SK-N-SH (cell line): ENCODE data around the gene METTL15. TPM values are rescaled to one million over a fixed set of nuclear protein-coding genes. Genes with fewer than 3 reads are reported as not detected.

Experiments
- CTCF ChIA-PET: fragments of 300-600, 350-600 bp; formaldehyde crosslinking; extraction: SDS; loops from one replicate; lab custom pipeline; 2021; lab: Yijun Ruan, JAX
- POLR2A ChIA-PET: fragments of 350-600 bp; sonication (Branson Sonifier 250); formaldehyde crosslinking; extraction: SDS; loops from one replicate; lab custom pipeline; 2020; ENCODE audit warnings: antibody characterized with exemption, inconsistent platforms; lab: Yijun Ruan, JAX
- DNase-seq: peaks from one replicate; pipeline ENCODE4 v3.0.0; 2012
- H2AFZ ChIP-seq: fragments of 200-600 bp; sonication (generic); 2 replicates; pipeline ENCODE4 v1.8.1; 2016; ENCODE audit warnings: antibody characterized with exemption, mild to moderate bottlenecking, low read depth
- H3F3A ChIP-seq: fragments of 200-600 bp; sonication (generic); replicated peaks from 2 replicates; pipeline ENCODE3; 2016; ENCODE audit warnings: antibody characterized with exemption, mild to moderate bottlenecking; ENCODE audit not compliant: insufficient read depth
- H3K27ac ChIP-seq, 2 experiments: fragments of 200-500 bp in 1 of 2; fragments of 200-600 bp in 1 of 2; sonication (Bioruptor generic) in 1 of 2; sonication (generic), shearing (Covaris generic) in 1 of 2; 2 replicates each; pipeline versions ENCODE4 v1.5.1 to v1.6.1; 2014 to 2016; ENCODE audit warnings: low read depth in 2 of 2, inconsistent platforms in 1 of 2, low read length in 1 of 2, mild to moderate bottlenecking in 1 of 2, mixed read lengths in 1 of 2
- H3K27me3 ChIP-seq: fragments of 200-600 bp; sonication (generic), shearing (Covaris generic); 2 replicates; pipeline ENCODE4 v1.6.1; 2016; ENCODE audit warnings: mixed run types; ENCODE audit not compliant: insufficient read depth
- H3K36me3 ChIP-seq, 2 experiments: fragments of 200-500 bp in 1 of 2; fragments of 200-600 bp in 1 of 2; sonication (Bioruptor generic) in 1 of 2; sonication (generic) in 1 of 2; replicated peaks in 1 of 2; 2 replicates each; pipeline versions ENCODE3 to v1.5.1; 2014 to 2016; ENCODE audit warnings: low read length in 1 of 2, mild to moderate bottlenecking in 1 of 2; ENCODE audit not compliant: insufficient read depth in 2 of 2, control insufficient read depth in 1 of 2
- H3K4me1 ChIP-seq, 2 experiments: fragments of 200-500 bp in 1 of 2; fragments of 200-600 bp in 1 of 2; sonication (Bioruptor generic) in 1 of 2; sonication (generic), shearing (Covaris generic) in 1 of 2; 2 replicates each; pipeline versions ENCODE4 v1.5.1 to v1.6.1; 2014 to 2016; ENCODE audit warnings: low read depth in 1 of 2, low read length in 1 of 2, mixed run types in 1 of 2; ENCODE audit not compliant: insufficient read depth in 2 of 2, control insufficient read depth in 1 of 2
- H3K4me2 ChIP-seq: fragments of 200-600 bp; sonication (generic), shearing (Covaris generic); 2 replicates; pipeline ENCODE4 v1.6.1; 2017; ENCODE audit warnings: mixed run types
- H3K4me3 ChIP-seq, 2 experiments: fragments of 200-500 bp in 1 of 2; fragments of 200-600 bp in 1 of 2; sonication (Bioruptor generic) in 1 of 2; sonication (generic), shearing (Covaris generic) in 1 of 2; 2 replicates each; pipeline versions ENCODE4 v1.5.1 to v1.8.1; 2014 to 2016; ENCODE audit warnings: low read depth in 2 of 2, inconsistent platforms in 1 of 2, low read length in 1 of 2, mild to moderate bottlenecking in 1 of 2, mixed read lengths in 1 of 2, moderate library complexity in 1 of 2
- H3K79me2 ChIP-seq: fragments of 200-600 bp; sonication (generic); 2 replicates; pipeline ENCODE4 v1.8.1; 2017; ENCODE audit warnings: mild to moderate bottlenecking; ENCODE audit not compliant: insufficient read depth
- H3K9ac ChIP-seq: fragments of 200-600 bp; sonication (generic); 2 replicates; pipeline ENCODE4 v1.6.1; 2017; ENCODE audit warnings: mixed run types
- H3K9me2 ChIP-seq: fragments of 200-600 bp; sonication (generic); 2 replicates; pipeline ENCODE4 v1.6.1; 2017; ENCODE audit warnings: mixed run types
- H3K9me3 ChIP-seq: fragments of 200-600 bp; sonication (generic); 2 replicates; pipeline ENCODE4 v1.6.1; 2017; ENCODE audit warnings: mixed run types, mild to moderate bottlenecking, moderate library complexity
- H4K20me1 ChIP-seq: fragments of 200-600 bp; sonication (generic); 2 replicates; pipeline ENCODE4 v1.6.1; 2017; ENCODE audit warnings: mild to moderate bottlenecking, mixed run types; ENCODE audit not compliant: insufficient read depth
- CHD2 ChIP-seq: fragments of 150-350 bp; IDR thresholded peaks from 2 replicates; pipeline ENCODE4 v1.6.1; 2018; ENCODE audit warnings: low read length; ENCODE audit not compliant: partially characterized antibody
- EP300 ChIP-seq, 2 experiments: IDR thresholded peaks; 2 replicates each; pipeline versions ENCODE4 v1.4.0 to v1.6.1; 2012; ENCODE audit warnings: borderline replicate concordance in 1 of 2, low read depth in 1 of 2, low read length in 1 of 2
- EZH2phosphoT487 ChIP-seq: fragments of 200-600 bp; sonication (generic); IDR thresholded peaks from 2 replicates; pipeline ENCODE4 v1.6.1; 2017; ENCODE audit warnings: low read depth, mixed run types, mild to moderate bottlenecking, antibody characterized with exemption, moderate library complexity, borderline replicate concordance
- FOSL2 ChIP-seq: IDR thresholded peaks from 2 replicates; pipeline ENCODE4 v1.4.0; 2012; ENCODE audit warnings: low read depth, mild to moderate bottlenecking, moderate library complexity, borderline replicate concordance
- FOXJ3 ChIP-seq: sonication (generic); formaldehyde crosslinking; IDR thresholded peaks from 2 replicates; pipeline ENCODE4 v1.5.1; 2020; ENCODE audit warnings: mild to moderate bottlenecking, missing genetic modification reagents
- GABPA ChIP-seq: IDR thresholded peaks from 2 replicates; pipeline ENCODE4 v1.4.0; 2012; ENCODE audit warnings: low read depth, mild to moderate bottlenecking
- JUND ChIP-seq: IDR thresholded peaks from 2 replicates; pipeline ENCODE4 v1.4.0; 2012
- MEF2A ChIP-seq: IDR thresholded peaks from 2 replicates; pipeline ENCODE4 v1.4.0; 2012; ENCODE audit warnings: low read depth, borderline replicate concordance
- NRF1 ChIP-seq: IDR thresholded peaks from 2 replicates; pipeline ENCODE4 v1.6.1; 2012; ENCODE audit warnings: low read depth, mild to moderate bottlenecking, low read length
- POLR2AphosphoS5 ChIP-seq: IDR thresholded peaks from 2 replicates; pipeline ENCODE4 v1.6.1; 2012; ENCODE audit warnings: low read depth, low read length
- RCOR1 ChIP-seq: fragments of 150-350 bp; IDR thresholded peaks from 2 replicates; pipeline ENCODE4 v1.6.1; 2017; ENCODE audit warnings: antibody characterized with exemption, low read length
- RFX5 ChIP-seq: IDR thresholded peaks from 2 replicates; pipeline ENCODE4 v1.6.1; 2012; ENCODE audit warnings: mild to moderate bottlenecking, improper control_type of control experiment, low read length
- RXRA ChIP-seq: IDR thresholded peaks from 2 replicates; pipeline ENCODE4 v1.4.0; 2012; ENCODE audit warnings: low read depth, mild to moderate bottlenecking, borderline replicate concordance
- SIN3A ChIP-seq: IDR thresholded peaks from 2 replicates; pipeline ENCODE4 v1.6.1; 2012; ENCODE audit warnings: low read depth, mild to moderate bottlenecking, low read length, moderate library complexity, borderline replicate concordance
- SMC3 ChIP-seq: IDR thresholded peaks from 2 replicates; pipeline ENCODE4 v1.6.1; 2012; ENCODE audit warnings: low read depth, low read length, improper control_type of control experiment
- TAF1 ChIP-seq: IDR thresholded peaks from 2 replicates; pipeline ENCODE4 v1.6.1; 2012; ENCODE audit warnings: low read depth, mild to moderate bottlenecking, low read length, moderate library complexity, borderline replicate concordance
- TCF12 ChIP-seq: IDR thresholded peaks from 2 replicates; pipeline ENCODE4 v1.4.0; 2012
- WGBS: methylation state at CpG from one replicate; pipeline ENCODE4 v1.1.6; 2017; ENCODE audit warnings: low lambda C conversion rate; 5-methylcytosine and 5-hydroxymethylcytosine counted together
- polyA plus RNA-seq, 3 experiments: library from polyadenylated mRNA; depleted of rRNA; stranded (reverse); fragments of >200 nt; gene quantifications; 2 replicates each; pipeline ENCODE4 v1.2.3, GENCODE V29; 2012
- TF ChIP-seq, protein P1 (sequence below): IDR thresholded peaks from 2 replicates; pipeline ENCODE4; 2012
- TF ChIP-seq, protein P2 (sequence below): fragments of 150-350 bp; IDR thresholded peaks from 2 replicates; pipeline ENCODE4 v1.6.1; 2017; ENCODE audit warnings: antibody characterized with exemption, low read length, low read depth, borderline replicate concordance
- TF ChIP-seq, protein P3 (sequence below): IDR thresholded peaks from 2 replicates; pipeline ENCODE4 v1.4.0; 2012; ENCODE audit warnings: low read depth, borderline replicate concordance
- TF ChIP-seq, protein P4 (sequence below): fragments of 200-600 bp; sonication (generic); IDR thresholded peaks from 2 replicates; pipeline ENCODE4 v1.6.1; 2017; ENCODE audit warnings: antibody characterized with exemption, mild to moderate bottlenecking, moderate library complexity
- TF ChIP-seq, protein P5 (sequence below): IDR thresholded peaks from 2 replicates; pipeline ENCODE4 v1.4.0; 2012; ENCODE audit warnings: low read depth

The METTL15 gene
- polyA plus RNA-seq, 1 of the 3 experiments (the other 2 are of a cell fraction), result 4.7 TPM

DNA sequence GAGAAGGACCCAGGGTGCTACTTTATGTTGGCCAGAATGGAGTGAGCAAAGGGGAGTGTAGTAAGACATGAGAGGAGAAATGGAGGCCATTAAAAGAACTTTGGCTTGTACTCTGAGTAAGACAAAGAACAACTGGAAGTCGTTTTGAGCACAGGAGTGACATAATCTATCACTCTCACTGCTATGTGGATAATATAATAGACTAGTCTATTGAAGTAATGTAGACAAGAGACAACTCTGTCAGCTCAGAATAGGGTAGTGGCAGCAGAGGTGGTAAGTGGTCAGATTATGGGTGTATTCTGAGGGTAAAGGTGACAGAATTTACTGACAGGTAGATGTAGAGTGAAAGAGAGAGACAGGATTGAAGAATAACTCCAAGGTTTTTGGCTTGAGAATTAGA, 8.5 kb upstream of the METTL15 start:
- no peak for DNase-seq
- no peaks in the 10 kb centered on the region for H3K27me3 ChIP-seq
- no peak overlapping the region for H3K4me3 ChIP-seq
- no peak overlapping the region for H3K4me2 ChIP-seq
- TF ChIP-seq FOXJ3 (CRISPR knock-in tag) (no peak), TCF12 (no peak), POLR2AphosphoS5 (no peak), GABPA (no peak), JUND (no peak), EZH2phosphoT487 (no peak)
- TF ChIP-seq, protein P1, sequence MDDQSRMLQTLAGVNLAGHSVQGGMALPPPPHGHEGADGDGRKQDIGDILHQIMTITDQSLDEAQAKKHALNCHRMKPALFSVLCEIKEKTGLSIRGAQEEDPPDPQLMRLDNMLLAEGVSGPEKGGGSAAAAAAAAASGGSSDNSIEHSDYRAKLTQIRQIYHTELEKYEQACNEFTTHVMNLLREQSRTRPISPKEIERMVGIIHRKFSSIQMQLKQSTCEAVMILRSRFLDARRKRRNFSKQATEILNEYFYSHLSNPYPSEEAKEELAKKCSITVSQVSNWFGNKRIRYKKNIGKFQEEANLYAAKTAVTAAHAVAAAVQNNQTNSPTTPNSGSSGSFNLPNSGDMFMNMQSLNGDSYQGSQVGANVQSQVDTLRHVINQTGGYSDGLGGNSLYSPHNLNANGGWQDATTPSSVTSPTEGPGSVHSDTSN, result no peak
- TF ChIP-seq, protein P2, sequence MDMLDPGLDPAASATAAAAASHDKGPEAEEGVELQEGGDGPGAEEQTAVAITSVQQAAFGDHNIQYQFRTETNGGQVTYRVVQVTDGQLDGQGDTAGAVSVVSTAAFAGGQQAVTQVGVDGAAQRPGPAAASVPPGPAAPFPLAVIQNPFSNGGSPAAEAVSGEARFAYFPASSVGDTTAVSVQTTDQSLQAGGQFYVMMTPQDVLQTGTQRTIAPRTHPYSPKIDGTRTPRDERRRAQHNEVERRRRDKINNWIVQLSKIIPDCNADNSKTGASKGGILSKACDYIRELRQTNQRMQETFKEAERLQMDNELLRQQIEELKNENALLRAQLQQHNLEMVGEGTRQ, result no peak
- peaks cover 6 to 12% of the 10 kb centered on the region in 2 experiments for H3K36me3 ChIP-seq
- H3K79me2 ChIP-seq, result peaks cover 100% of the 10 kb centered on the region
- peaks cover 3 to 29% of the 10 kb centered on the region in 2 experiments; a peak in 3 of 4 replicates for H3K4me1 ChIP-seq
- ChIA-PET CTCF (interaction anchor here (1.1 kb wide), 1 partner anchor 383 kb away, joined by 4 read pairs; no protein-coding TSS in a partner anchor), POLR2A (no interaction called here)
- no peaks in the 10 kb centered on the region for H3K9me3 ChIP-seq
- 74% methylated on average over 1 of the region's 1 CpG for WGBS
- H2AFZ ChIP-seq, result no peak overlapping the region
- H3K9ac ChIP-seq, result no peak overlapping the region
- no peaks in the 10 kb centered on the region for H3K9me2 ChIP-seq
- H3K27ac ChIP-seq, result no peak overlapping the region
- no peaks in the 10 kb centered on the region for H4K20me1 ChIP-seq
- peaks cover 3% of the 10 kb centered on the region for H3F3A ChIP-seq

DNA sequence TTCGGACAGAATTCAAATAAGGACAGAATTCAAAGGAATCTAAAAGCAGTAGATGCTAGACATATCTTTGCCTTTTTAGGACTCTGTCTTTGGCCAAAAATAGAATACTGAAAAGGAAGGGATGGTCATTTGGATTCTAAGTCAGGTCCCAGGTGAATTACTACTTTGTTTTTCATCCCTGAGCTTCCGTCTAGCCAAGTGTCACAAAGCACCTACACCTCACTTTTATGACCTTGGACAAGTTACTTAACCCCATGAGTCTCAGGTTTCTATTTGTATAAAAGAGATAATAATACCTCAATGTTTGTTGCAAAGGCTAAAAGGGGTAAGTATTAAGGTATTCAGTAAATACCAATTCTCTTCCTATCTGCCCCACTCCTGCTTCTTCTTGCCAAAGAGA, 7.5 kb upstream of the METTL15 start:
- WGBS, result 95% methylated on average over 2 of the region's 2 CpGs
- TF ChIP-seq, protein P3, sequence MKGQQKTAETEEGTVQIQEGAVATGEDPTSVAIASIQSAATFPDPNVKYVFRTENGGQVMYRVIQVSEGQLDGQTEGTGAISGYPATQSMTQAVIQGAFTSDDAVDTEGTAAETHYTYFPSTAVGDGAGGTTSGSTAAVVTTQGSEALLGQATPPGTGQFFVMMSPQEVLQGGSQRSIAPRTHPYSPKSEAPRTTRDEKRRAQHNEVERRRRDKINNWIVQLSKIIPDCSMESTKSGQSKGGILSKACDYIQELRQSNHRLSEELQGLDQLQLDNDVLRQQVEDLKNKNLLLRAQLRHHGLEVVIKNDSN, result no peak
- no peak for TF ChIP-seq MEF2A
- TF ChIP-seq NRF1, result no peak
- TF ChIP-seq SIN3A, result no peak
- TF ChIP-seq RFX5, result no peak
- TF ChIP-seq, protein P4, sequence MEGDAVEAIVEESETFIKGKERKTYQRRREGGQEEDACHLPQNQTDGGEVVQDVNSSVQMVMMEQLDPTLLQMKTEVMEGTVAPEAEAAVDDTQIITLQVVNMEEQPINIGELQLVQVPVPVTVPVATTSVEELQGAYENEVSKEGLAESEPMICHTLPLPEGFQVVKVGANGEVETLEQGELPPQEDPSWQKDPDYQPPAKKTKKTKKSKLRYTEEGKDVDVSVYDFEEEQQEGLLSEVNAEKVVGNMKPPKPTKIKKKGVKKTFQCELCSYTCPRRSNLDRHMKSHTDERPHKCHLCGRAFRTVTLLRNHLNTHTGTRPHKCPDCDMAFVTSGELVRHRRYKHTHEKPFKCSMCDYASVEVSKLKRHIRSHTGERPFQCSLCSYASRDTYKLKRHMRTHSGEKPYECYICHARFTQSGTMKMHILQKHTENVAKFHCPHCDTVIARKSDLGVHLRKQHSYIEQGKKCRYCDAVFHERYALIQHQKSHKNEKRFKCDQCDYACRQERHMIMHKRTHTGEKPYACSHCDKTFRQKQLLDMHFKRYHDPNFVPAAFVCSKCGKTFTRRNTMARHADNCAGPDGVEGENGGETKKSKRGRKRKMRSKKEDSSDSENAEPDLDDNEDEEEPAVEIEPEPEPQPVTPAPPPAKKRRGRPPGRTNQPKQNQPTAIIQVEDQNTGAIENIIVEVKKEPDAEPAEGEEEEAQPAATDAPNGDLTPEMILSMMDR, result no peak
- TF ChIP-seq FOSL2, result no peak
- no peak for TF ChIP-seq EP300 (IDR thresholded peaks at IDR 0.05; ENCODE audit: borderline replicate concordance in 1 of 2, low read depth in 1 of 2, low read length in 1 of 2)
- TF ChIP-seq EZH2phosphoT487, result no peak
- TF ChIP-seq CHD2, result no peak
- no peak for TF ChIP-seq TAF1
- TF ChIP-seq, protein P5, sequence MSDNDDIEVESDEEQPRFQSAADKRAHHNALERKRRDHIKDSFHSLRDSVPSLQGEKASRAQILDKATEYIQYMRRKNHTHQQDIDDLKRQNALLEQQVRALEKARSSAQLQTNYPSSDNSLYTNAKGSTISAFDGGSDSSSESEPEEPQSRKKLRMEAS, result no peak
- TF ChIP-seq RXRA, result no peak
- TF ChIP-seq FOXJ3 (CRISPR knock-in tag), result no peak
- TF ChIP-seq RCOR1, result no peak
- TF ChIP-seq SMC3, result no peak

More for the DNA sequence above, 7.5 kb upstream of the METTL15 start:
- Histone ChIP-seq H3K4me2 (no peak overlapping the region), H4K20me1 (no peaks in the 10 kb centered on the region), H3K4me1 (peaks cover 3 to 32% of the 10 kb centered on the region in 2 experiments; a peak in 3 of 4 replicates), H3K27ac (no peak overlapping the region), H3F3A (peaks cover 3% of the 10 kb centered on the region), H3K9ac (no peak overlapping the region), H3K79me2 (peaks cover 100% of the 10 kb centered on the region), H3K27me3 (no peaks in the 10 kb centered on the region), H2AFZ (no peak overlapping the region), H3K36me3 (peaks cover 6 to 12% of the 10 kb centered on the region in 2 experiments), H3K9me2 (no peaks in the 10 kb centered on the region), H3K4me3 (no peak overlapping the region), H3K9me3 (no peaks in the 10 kb centered on the region)
- no peak for DNase-seq
- ChIA-PET CTCF (interaction anchor here (1.1 kb wide), 1 partner anchor 384 kb away, joined by 4 read pairs; no protein-coding TSS in a partner anchor), POLR2A (no interaction called here)
